K562 (cell line): Measurements from ENCODE around the gene SENP3. TPM values are rescaled to one million over a fixed set of nuclear protein-coding genes. Genes with fewer than 3 reads are reported as not detected.

Experiments used
- BCOR ChIP-seq: fragments of 450-650 bp; IDR thresholded peaks from 2 replicates; pipeline ENCODE4 v1.6.1; 2016
- BMI1 ChIP-seq: fragments of 150-350 bp; IDR thresholded peaks from 2 replicates; pipeline ENCODE4 v1.6.1; 2014; ENCODE audit warnings: low read length
- DMBX1 ChIP-seq: fragments of 250-450 bp; sonication (Bioruptor Pico); IDR thresholded peaks from 2 replicates; pipeline ENCODE4 v1.8.0; 2022; ENCODE audit warnings: inconsistent platforms, mild to moderate bottlenecking, moderate library complexity, borderline replicate concordance
- JUND ChIP-seq, 2 experiments: IDR thresholded peaks; 2 replicates in 1 of 2; 3 replicates in 1 of 2; pipeline ENCODE4 v1.6.1; 2011; ENCODE audit warnings: borderline replicate concordance in 2 of 2, low read depth in 2 of 2, low read length in 2 of 2, improper control_type of control experiment in 1 of 2, missing biosample characterization in 1 of 2, missing genetic modification characterization in 1 of 2, missing genetic modification reagents in 1 of 2
- KDM1A ChIP-seq, 2 experiments: fragments of 450-650 bp; IDR thresholded peaks; 2 replicates each; pipeline ENCODE4 v1.6.1; 2016; ENCODE audit warnings: mild to moderate bottlenecking in 2 of 2
- KLF13 ChIP-seq: fragments of 450-650 bp; IDR thresholded peaks from 2 replicates; pipeline ENCODE4 v1.6.1; 2016; ENCODE audit warnings: missing genetic modification characterization, low read depth, mild to moderate bottlenecking, missing compliant biosample characterization, moderate library complexity, borderline replicate concordance
- L3MBTL2 ChIP-seq: fragments of 450-650 bp; IDR thresholded peaks from 2 replicates; pipeline ENCODE4 v1.6.1; 2016; ENCODE audit warnings: mild to moderate bottlenecking, moderate library complexity
- MTA1 ChIP-seq: fragments of 450-650 bp; IDR thresholded peaks from 2 replicates; pipeline ENCODE4 v1.6.1; 2017; ENCODE audit warnings: borderline replicate concordance
- NEUROD1 ChIP-seq: fragments of 150-350 bp; IDR thresholded peaks from 2 replicates; pipeline ENCODE4 v1.6.1; 2014; ENCODE audit warnings: borderline replicate concordance, low read length, low read depth; ENCODE audit not compliant: partially characterized antibody
- POLR3G ChIP-seq: IDR thresholded peaks from 2 replicates; pipeline ENCODE4 v1.6.1; 2011; ENCODE audit not compliant: insufficient read length, insufficient replicate concordance; ENCODE audit errors: extremely low read depth
- SRSF1 ChIP-seq: fragments of 200-400 bp; formaldehyde crosslinking; IDR thresholded peaks from 2 replicates; pipeline ENCODE4 v1.6.1; 2017; ENCODE audit warnings: mild to moderate bottlenecking, low read depth, low read length, moderate library complexity
- STAG1 ChIP-seq: sonication (generic); formaldehyde crosslinking; IDR thresholded peaks from 2 replicates; pipeline ENCODE4 v1.5.0; 2020; ENCODE audit warnings: missing genetic modification reagents, borderline replicate concordance
- TAL1 ChIP-seq: fragments of 450-650 bp; IDR thresholded peaks from 2 replicates; pipeline ENCODE4 v1.6.1; 2016; ENCODE audit warnings: mild to moderate bottlenecking
- ZBTB26 ChIP-seq: fragments of 450-650 bp; formaldehyde crosslinking; IDR thresholded peaks from 2 replicates; pipeline ENCODE4 v1.4.0; 2022; ENCODE audit warnings: missing genetic modification characterization
- ZMIZ1 ChIP-seq, 2 experiments: fragments of 150-350 bp in 1 of 2; IDR thresholded peaks; 2 replicates each; pipeline ENCODE4 v1.6.1; 2012 to 2016; ENCODE audit warnings: low read depth in 2 of 2, low read length in 2 of 2, mild to moderate bottlenecking in 1 of 2, moderate library complexity in 1 of 2
- ZNF311 ChIP-seq: fragments of 250-450 bp; sonication (Bioruptor Pico); IDR thresholded peaks from 2 replicates; pipeline ENCODE4 v1.4.0; 2020; ENCODE audit warnings: mild to moderate bottlenecking, moderate library complexity
- polyA plus RNA-seq, 8 experiments: library from polyadenylated mRNA; depleted of rRNA in 4 of 8; stranded (reverse) in 5 of 8; unstranded in 3 of 8; fragments of >200 nt; fragmentation: Nextera tagmentation in 2 of 8; fragmentation: Illumina TruSeq in 1 of 8; extraction: Ambion mirVana in 2 of 8; extraction: Trizol in 1 of 8; gene quantifications; 2 replicates each; pipeline versions ENCODE4 v1.2.1 to v1.2.3, GENCODE V29; 2011 to 2014; ENCODE audit warnings: inconsistent platforms in 1 of 8, missing spikeins in 1 of 8
- total RNA-seq, 7 experiments: library from RNA; depleted of rRNA in 6 of 7; stranded (reverse); fragments of >200 nt in 6 of 7; fragmentation: Illumina TruSeq in 2 of 7; extraction: Trizol in 2 of 7; gene quantifications; 2 replicates each; pipeline versions ENCODE4 v1.2.1 to v1.2.3, GENCODE V29; 2011 to 2021; ENCODE audit warnings: low replicate concordance in 1 of 7
- TF ChIP-seq, protein P1 (sequence below): sonication (generic); IDR thresholded peaks from 2 replicates; pipeline ENCODE4 v1.6.1; 2016
- TF ChIP-seq, protein P2 (sequence below), 2 experiments: IDR thresholded peaks; 2 replicates each; pipeline ENCODE4 v1.6.1; 2012; ENCODE audit warnings: improper control_type of control experiment in 2 of 2, low read depth in 2 of 2, low read length in 2 of 2, borderline replicate concordance in 1 of 2

Gene SENP3
- total and polyA plus RNA-seq, 9 of the 15 experiments (the other 6 are each of a cell fraction or from before 2014, with no cell fraction given) = 0.63 to 102 (median 78.8) TPM

- no peak for TF ChIP-seq L3MBTL2
- no peak for TF ChIP-seq BMI1
- TF ChIP-seq TAL1 = peak; percentile 14; the same call in 1 of the 2 replicates
- no peak for TF ChIP-seq NEUROD1
- 0 out of 2 replicates have a peak, but pooled peaks have one; percentile 26 for TF ChIP-seq MTA1
- no peak for TF ChIP-seq ZNF311 (CRISPR knock-in tag)
- no peak for TF ChIP-seq ZMIZ1 (IDR thresholded peaks at IDR 0.05; ENCODE audit: low read depth in 2 of 2, low read length in 2 of 2)
- no peak for TF ChIP-seq DMBX1 (CRISPR knock-in tag)
- TF ChIP-seq JUND (IDR thresholded peaks at IDR 0.05; ENCODE audit: borderline replicate concordance, low read depth, low read length) = peak; percentile 68
- TF ChIP-seq JUND (tag; IDR thresholded peaks at IDR 0.05; ENCODE audit: borderline replicate concordance, low read depth, low read length) = peak; percentile 45; the same call in 1 of the 3 replicates
- peak; percentile 29 to 74; a peak in 3 of 4 replicates for TF ChIP-seq KDM1A (IDR thresholded peaks at IDR 0.05)
- TF ChIP-seq, protein P1, sequence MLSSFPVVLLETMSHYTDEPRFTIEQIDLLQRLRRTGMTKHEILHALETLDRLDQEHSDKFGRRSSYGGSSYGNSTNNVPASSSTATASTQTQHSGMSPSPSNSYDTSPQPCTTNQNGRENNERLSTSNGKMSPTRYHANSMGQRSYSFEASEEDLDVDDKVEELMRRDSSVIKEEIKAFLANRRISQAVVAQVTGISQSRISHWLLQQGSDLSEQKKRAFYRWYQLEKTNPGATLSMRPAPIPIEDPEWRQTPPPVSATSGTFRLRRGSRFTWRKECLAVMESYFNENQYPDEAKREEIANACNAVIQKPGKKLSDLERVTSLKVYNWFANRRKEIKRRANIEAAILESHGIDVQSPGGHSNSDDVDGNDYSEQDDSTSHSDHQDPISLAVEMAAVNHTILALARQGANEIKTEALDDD = no peak
- TF ChIP-seq ZBTB26 = no peak
- TF ChIP-seq, protein P2, sequence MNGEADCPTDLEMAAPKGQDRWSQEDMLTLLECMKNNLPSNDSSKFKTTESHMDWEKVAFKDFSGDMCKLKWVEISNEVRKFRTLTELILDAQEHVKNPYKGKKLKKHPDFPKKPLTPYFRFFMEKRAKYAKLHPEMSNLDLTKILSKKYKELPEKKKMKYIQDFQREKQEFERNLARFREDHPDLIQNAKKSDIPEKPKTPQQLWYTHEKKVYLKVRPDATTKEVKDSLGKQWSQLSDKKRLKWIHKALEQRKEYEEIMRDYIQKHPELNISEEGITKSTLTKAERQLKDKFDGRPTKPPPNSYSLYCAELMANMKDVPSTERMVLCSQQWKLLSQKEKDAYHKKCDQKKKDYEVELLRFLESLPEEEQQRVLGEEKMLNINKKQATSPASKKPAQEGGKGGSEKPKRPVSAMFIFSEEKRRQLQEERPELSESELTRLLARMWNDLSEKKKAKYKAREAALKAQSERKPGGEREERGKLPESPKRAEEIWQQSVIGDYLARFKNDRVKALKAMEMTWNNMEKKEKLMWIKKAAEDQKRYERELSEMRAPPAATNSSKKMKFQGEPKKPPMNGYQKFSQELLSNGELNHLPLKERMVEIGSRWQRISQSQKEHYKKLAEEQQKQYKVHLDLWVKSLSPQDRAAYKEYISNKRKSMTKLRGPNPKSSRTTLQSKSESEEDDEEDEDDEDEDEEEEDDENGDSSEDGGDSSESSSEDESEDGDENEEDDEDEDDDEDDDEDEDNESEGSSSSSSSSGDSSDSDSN (IDR thresholded peaks at IDR 0.05; ENCODE audit: borderline replicate concordance in 1 of 2, low read depth in 2 of 2, low read length in 2 of 2) = no peak
- TF ChIP-seq SRSF1 = no peak
- TF ChIP-seq KLF13 (tag) = no peak
- no peak for TF ChIP-seq POLR3G
- TF ChIP-seq STAG1 (CRISPR knock-in tag) = no peak
- no peak for TF ChIP-seq BCOR
Measured at GRCh38 chr17:7580604-7581575, 19.2 kb downstream of the SENP3 start (continued).
